ENCODE data around the gene HAL. TPM values are rescaled to one million over a fixed set of nuclear protein-coding genes. Genes with fewer than 3 reads are reported as not detected.

HAL gene
- polyA plus RNA-seq, 1 of the 3 experiments (the other 2 are of a cell fraction): 0.08 TPM

GRCh38 chr12:95995238-95996031 is 709 bp downstream of the HAL start:
- no peaks in the 10 kb centered on the region for H3K36me3 ChIP-seq (replicated peaks in 1 of 2; ENCODE audit: control insufficient read depth in 1 of 2, insufficient read depth in 2 of 2, low read length in 1 of 2)
- no peaks in the 10 kb centered on the region for H3K4me1 ChIP-seq (ENCODE audit: control insufficient read depth in 1 of 2, insufficient read depth in 2 of 2, low read depth in 1 of 2, low read length in 1 of 2)
- H3K27ac ChIP-seq (ENCODE audit: low read depth in 2 of 2, low read length in 1 of 2): no peak overlapping the region
- H3K9me2 ChIP-seq: no peaks in the 10 kb centered on the region
- H3K9ac ChIP-seq: no peak overlapping the region
- no peak for DNase-seq
- H3K9me3 ChIP-seq: no peaks in the 10 kb centered on the region
- no peaks in the 10 kb centered on the region for H3F3A ChIP-seq (replicated peaks; ENCODE audit: insufficient read depth)
- ChIA-PET POLR2A (no interaction called here), CTCF (interaction anchor here (1.7 to 8.6 kb wide), 3 partner anchors 12 to 78 kb away, joined by 5 to 154 read pairs (median 8); no protein-coding TSS in a partner anchor)
- H2AFZ ChIP-seq (ENCODE audit: low read depth): no peak overlapping the region
- 89% methylated on average over 28 of the region's 29 CpGs for WGBS (ENCODE audit: low lambda C conversion rate)
- no peak for TF ChIP-seq RXRA (IDR thresholded peaks at IDR 0.05; ENCODE audit: borderline replicate concordance, low read depth)
- H4K20me1 ChIP-seq (ENCODE audit: insufficient read depth): no peaks in the 10 kb centered on the region
- H3K27me3 ChIP-seq (ENCODE audit: insufficient read depth): no peaks in the 10 kb centered on the region
- H3K79me2 ChIP-seq (ENCODE audit: insufficient read depth): no peaks in the 10 kb centered on the region
- no peak overlapping the region for H3K4me2 ChIP-seq
- H3K4me3 ChIP-seq (ENCODE audit: low read depth in 2 of 2, low read length in 1 of 2): no peak overlapping the region

- DNase-seq: no peak
- H3K4me3 ChIP-seq (ENCODE audit: low read depth in 2 of 2, low read length in 1 of 2): no peak overlapping the region
- no peaks in the 10 kb centered on the region for H4K20me1 ChIP-seq (ENCODE audit: insufficient read depth)
- ChIA-PET POLR2A (no interaction called here), CTCF (interaction anchor here (1.0 to 8.6 kb wide), 3 partner anchors 16 to 77 kb away, joined by 3 to 154 read pairs (median 5); no protein-coding TSS in a partner anchor)
- H3F3A ChIP-seq (replicated peaks; ENCODE audit: insufficient read depth): no peaks in the 10 kb centered on the region
- H3K79me2 ChIP-seq (ENCODE audit: insufficient read depth): no peaks in the 10 kb centered on the region
- H3K9ac ChIP-seq: no peak overlapping the region
- no peak overlapping the region for H3K4me2 ChIP-seq
- H3K4me1 ChIP-seq (ENCODE audit: control insufficient read depth in 1 of 2, insufficient read depth in 2 of 2, low read depth in 1 of 2, low read length in 1 of 2): peaks cover 0 to 8% of the 10 kb centered on the region in 2 experiments; a peak in 2 of 4 replicates
- H3K36me3 ChIP-seq (replicated peaks in 1 of 2; ENCODE audit: control insufficient read depth in 1 of 2, insufficient read depth in 2 of 2, low read length in 1 of 2): no peaks in the 10 kb centered on the region
- no peak for TF ChIP-seq ZBTB33 (IDR thresholded peaks at IDR 0.05; ENCODE audit: borderline replicate concordance, low read depth)
- TF ChIP-seq FOSL2 (IDR thresholded peaks at IDR 0.05; ENCODE audit: borderline replicate concordance, low read depth): no peak
- TF ChIP-seq RAD21 (IDR thresholded peaks at IDR 0.05; ENCODE audit: low read length): no peak
- no peak for TF ChIP-seq GATA2 (CRISPR knock-in tag; IDR thresholded peaks at IDR 0.05)
- TF ChIP-seq IRF3 (IDR thresholded peaks at IDR 0.05; ENCODE audit: low read depth, low read length): no peak
- TF ChIP-seq SMC3 (IDR thresholded peaks at IDR 0.05; ENCODE audit: low read depth, low read length): no peak
- TF ChIP-seq NFIC (IDR thresholded peaks at IDR 0.05; ENCODE audit: borderline replicate concordance): no peak
- TF ChIP-seq CTCF (IDR thresholded peaks at IDR 0.05): no peak
- TF ChIP-seq SIN3A (IDR thresholded peaks at IDR 0.05; ENCODE audit: borderline replicate concordance, low read depth, low read length): no peak
- no peak for TF ChIP-seq ELF1 (IDR thresholded peaks at IDR 0.05)
- no peak for TF ChIP-seq JUND (IDR thresholded peaks at IDR 0.05)
- TF ChIP-seq CHD2 (IDR thresholded peaks at IDR 0.05; ENCODE audit: low read length, partially characterized antibody): no peak
- TF ChIP-seq MXI1 (IDR thresholded peaks at IDR 0.05; ENCODE audit: low read depth, low read length): no peak
- TF ChIP-seq EZH2phosphoT487 (IDR thresholded peaks at IDR 0.05; ENCODE audit: borderline replicate concordance, low read depth): no peak
- TF ChIP-seq NRF1 (IDR thresholded peaks at IDR 0.05; ENCODE audit: low read depth, low read length): no peak
- no peak for TF ChIP-seq TAF1 (IDR thresholded peaks at IDR 0.05; ENCODE audit: borderline replicate concordance, low read depth, low read length)
- H2AFZ ChIP-seq (ENCODE audit: low read depth): no peak overlapping the region
- 73% methylated on average over 5 of the region's 5 CpGs for WGBS (ENCODE audit: low lambda C conversion rate)
- H3K27me3 ChIP-seq (ENCODE audit: insufficient read depth): no peaks in the 10 kb centered on the region
- H3K9me3 ChIP-seq: no peaks in the 10 kb centered on the region
- no peak overlapping the region for H3K27ac ChIP-seq (ENCODE audit: low read depth in 2 of 2, low read length in 1 of 2)
- no peaks in the 10 kb centered on the region for H3K9me2 ChIP-seq
Observed at GRCh38 chr12:95994476-95994875, 1.7 kb downstream of the HAL start.
